CD4-positive, CD25-positive, alpha-beta regulatory T cell (primary cell): ENCODE results near the gene NFX1. TPM values are rescaled to one million over a fixed set of nuclear protein-coding genes. Genes with fewer than 3 reads are reported as not detected.
"Not testable (repeated sequence)": the region's sequence is repeated elsewhere in the genome, so short reads cannot be mapped to it uniquely, and the experiment has no call there.

ENCODE experiments used
- ATAC-seq, 2 donors: fragments of 150-1000 bp; cut with Tn5 transposase; one replicate each; pipeline ENCODE4 v1.10.0; 2021; ENCODE audit warnings: low read depth in 2 of 2, moderate number of reproducible peaks in 2 of 2, moderate library complexity in 1 of 2
- DNase-seq, 3 donors: peaks; one replicate each; pipeline versions ENCODE4 v3.0.0 to v3.0.0-alpha.2; 2012 to 2022; ENCODE audit warnings: mixed read lengths in 1 of 3
- H3K27ac ChIP-seq: one replicate; pipeline ENCODE4 v1.7.0; 2013; ENCODE audit warnings: mild to moderate bottlenecking, low read length; ENCODE audit not compliant: insufficient read depth, poor library complexity, severe bottlenecking
- H3K27me3 ChIP-seq: one replicate; pipeline ENCODE4 v1.7.0; 2013; ENCODE audit warnings: low read length; ENCODE audit not compliant: control insufficient read depth, insufficient read depth
- H3K36me3 ChIP-seq: one replicate; pipeline ENCODE4 v1.7.0; 2013; ENCODE audit warnings: mild to moderate bottlenecking, low read length, moderate library complexity; ENCODE audit not compliant: control insufficient read depth, insufficient read depth
- H3K4me1 ChIP-seq: 2 replicates; pipeline ENCODE4 v1.7.0; 2013; ENCODE audit warnings: mild to moderate bottlenecking, low read length; ENCODE audit not compliant: insufficient read depth, control insufficient read depth, poor library complexity, severe bottlenecking
- H3K4me3 ChIP-seq: one replicate; pipeline ENCODE4 v1.7.0; 2013; ENCODE audit warnings: low read depth, mild to moderate bottlenecking, low read length, moderate library complexity
- H3K9me3 ChIP-seq, 2 experiments: 1 replicate in 1 of 2; 2 replicates in 1 of 2; pipeline ENCODE4 v1.7.0; 2013; ENCODE audit warnings: low read length in 2 of 2, mild to moderate bottlenecking in 1 of 2, moderate library complexity in 1 of 2; ENCODE audit not compliant: control insufficient read depth in 2 of 2
- H3K27ac Mint-ChIP-seq, 3 donors: one replicate each; pipeline ENCODE4 v1.8.0; 2020 to 2022; ENCODE audit warnings: mild to moderate bottlenecking in 3 of 3, mixed read lengths in 3 of 3, moderate library complexity in 2 of 3
- H3K27me3 Mint-ChIP-seq: one replicate; pipeline ENCODE4 v1.8.0; 2022; ENCODE audit warnings: mild to moderate bottlenecking, mixed read lengths
- H3K36me3 Mint-ChIP-seq: one replicate; pipeline ENCODE4 v1.8.0; 2020; ENCODE audit warnings: mixed read lengths
- H3K4me1 Mint-ChIP-seq, 4 donors: one replicate each; pipeline ENCODE4 v1.8.0; 2020 to 2022; ENCODE audit warnings: mixed read lengths in 4 of 4, mild to moderate bottlenecking in 1 of 4
- H3K4me3 Mint-ChIP-seq, 4 donors: one replicate each; pipeline ENCODE4 v1.8.0; 2020 to 2022; ENCODE audit warnings: mild to moderate bottlenecking in 4 of 4, mixed read lengths in 4 of 4, moderate library complexity in 3 of 4
- H3K9me3 Mint-ChIP-seq, 7 donors: one replicate each; pipeline ENCODE4 v1.8.0; 2020 to 2022; ENCODE audit warnings: mixed read lengths in 7 of 7, mild to moderate bottlenecking in 3 of 7, moderate library complexity in 2 of 7
- polyA plus RNA-seq, 4 donors: library from polyadenylated mRNA; unstranded; fragments of 300-500 nt; fragmentation: Illumina TruSeq; gene quantifications; one replicate each; pipeline ENCODE4 v1.2.3, GENCODE V29; 2021
- total RNA-seq: library from RNA; stranded (reverse); gene quantifications from one replicate; pipeline ENCODE4 v1.2.3, GENCODE V29; 2022

NFX1 gene
- total and polyA plus RNA-seq, 5 donors from 2014 or later = 19.8 to 36.8 (median 28.9) TPM

DNA sequence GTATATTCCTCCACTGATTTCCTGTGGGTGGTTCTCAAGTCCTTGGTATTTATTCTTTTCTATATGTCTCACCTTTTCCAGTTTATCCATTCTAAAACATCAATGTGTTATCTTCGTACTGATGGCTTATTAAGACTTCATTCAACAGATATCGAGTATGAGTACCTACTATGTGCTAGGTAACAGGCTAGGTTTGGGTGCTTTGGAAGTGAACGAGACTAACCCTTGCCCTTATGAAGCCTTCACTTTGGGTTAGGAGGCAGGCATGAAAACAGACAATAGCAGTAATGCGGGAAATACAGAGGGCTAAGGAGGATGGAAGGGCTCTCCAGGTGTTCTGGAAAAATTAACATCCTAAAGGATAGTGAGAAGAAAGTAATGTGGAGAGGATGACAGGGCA lies 58.7 kb downstream of the NFX1 start:
- Mint-ChIP-seq H3K4me1 (peaks cover 0 to 5% (median 2%) of the 10 kb centered on the region in 4 donors), H3K36me3 (peaks cover 38% of the 10 kb centered on the region), H3K9me3 (no peaks in the 10 kb centered on the region), H3K27me3 (no peaks in the 10 kb centered on the region), H3K4me3 (no peak overlapping the region), H3K27ac (no peak overlapping the region)
- no peak overlapping the region for H3K27ac ChIP-seq
- H3K9me3 ChIP-seq = no peaks in the 10 kb centered on the region
- peaks cover 48% of the 10 kb centered on the region for H3K36me3 ChIP-seq
- no peaks in the 10 kb centered on the region for H3K27me3 ChIP-seq
- H3K4me1 ChIP-seq = no peaks in the 10 kb centered on the region
- no peak overlapping the region for H3K4me3 ChIP-seq
- ATAC-seq (no peak), DNase-seq (no peak)

DNA sequence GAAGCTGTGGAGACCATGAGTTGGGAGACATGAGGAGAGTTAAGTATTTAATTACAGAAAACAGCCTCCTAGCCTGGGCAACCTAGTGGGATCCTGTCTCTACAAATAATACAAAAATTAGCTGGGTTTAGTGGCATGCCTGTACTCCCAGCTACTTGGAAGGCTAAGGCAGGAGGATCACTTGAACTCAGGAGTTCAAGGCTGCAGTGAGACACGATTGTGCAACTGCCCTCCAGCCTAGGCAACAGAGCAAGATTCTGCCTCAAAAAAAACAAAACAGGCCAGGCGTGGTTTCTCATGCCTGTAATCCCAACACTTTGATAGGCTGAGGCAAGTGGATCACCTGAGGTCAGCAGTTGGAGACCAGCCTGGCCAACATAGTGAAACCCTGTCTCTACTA lies 59.4 kb downstream of the NFX1 start:
- Histone ChIP-seq H3K4me3 (no peak overlapping the region), H3K36me3 (peaks cover 43% of the 10 kb centered on the region), H3K27me3 (no peaks in the 10 kb centered on the region), H3K4me1 (no peaks in the 10 kb centered on the region), H3K9me3 (no peaks in the 10 kb centered on the region), H3K27ac (no peak overlapping the region)
- Mint-ChIP-seq H3K4me1 (peaks cover 2 to 7% (median 5%) of the 10 kb centered on the region in 4 donors), H3K27ac (no peak overlapping the region), H3K36me3 (peaks cover 37% of the 10 kb centered on the region), H3K9me3 (no peaks in the 10 kb centered on the region), H3K4me3 (no peak overlapping the region), H3K27me3 (no peaks in the 10 kb centered on the region)
- ATAC-seq (no peak), DNase-seq (no peak)

DNA sequence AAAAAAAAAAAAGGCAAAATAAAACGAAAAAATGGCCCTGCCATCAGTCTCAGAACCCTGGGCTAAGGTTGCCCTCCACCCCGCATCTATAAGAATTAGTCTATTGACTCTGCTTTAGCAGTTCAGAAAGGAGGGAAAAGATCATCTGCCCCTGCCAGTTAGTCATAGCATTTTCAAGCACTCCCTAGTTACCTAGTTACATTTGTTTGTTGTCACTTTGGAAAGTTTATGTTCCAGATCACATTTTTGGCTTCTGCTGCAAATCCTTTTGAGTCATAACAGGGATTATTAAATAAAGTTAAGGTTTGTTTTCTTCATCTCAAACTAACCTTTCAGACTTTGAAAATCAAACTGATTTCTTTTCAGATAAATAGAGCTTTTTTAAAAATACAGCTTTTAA lies 60.0 kb downstream of the NFX1 start:
- Histone ChIP-seq H3K36me3 (peaks cover 41% of the 10 kb centered on the region), H3K4me3 (no peak overlapping the region), H3K4me1 (no peaks in the 10 kb centered on the region), H3K27me3 (no peaks in the 10 kb centered on the region), H3K27ac (no peak overlapping the region), H3K9me3 (no peaks in the 10 kb centered on the region)
- Mint-ChIP-seq H3K27ac (no peak overlapping the region), H3K4me3 (no peak overlapping the region), H3K9me3 (no peaks in the 10 kb centered on the region), H3K27me3 (no peaks in the 10 kb centered on the region), H3K4me1 (peaks cover 4 to 12% (median 6%) of the 10 kb centered on the region in 4 donors), H3K36me3 (peaks cover 42% of the 10 kb centered on the region)
- DNase-seq = no peak
- ATAC-seq = no peak

DNA sequence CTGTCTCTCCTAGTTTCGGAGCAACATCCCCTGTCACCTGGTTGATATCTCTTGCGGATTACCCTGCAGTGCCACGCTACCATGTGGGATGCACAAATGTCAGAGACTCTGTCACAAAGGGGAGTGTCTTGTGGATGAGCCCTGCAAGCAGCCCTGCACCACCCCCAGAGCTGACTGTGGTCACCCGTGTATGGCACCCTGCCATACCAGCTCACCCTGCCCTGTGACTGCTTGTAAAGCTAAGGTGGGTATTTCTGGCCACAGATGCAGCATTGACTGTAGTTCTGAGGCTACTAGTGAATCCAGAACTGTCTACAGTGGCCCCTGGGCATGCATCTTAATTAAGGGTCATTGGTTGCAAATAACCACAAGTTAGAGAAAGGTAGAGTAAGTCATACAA lies 61.2 kb downstream of the NFX1 start:
- no peak overlapping the region for H3K4me3 ChIP-seq
- H3K36me3 Mint-ChIP-seq = peaks cover 47% of the 10 kb centered on the region
- no peaks in the 10 kb centered on the region for H3K27me3 Mint-ChIP-seq
- no peaks in the 10 kb centered on the region for H3K27me3 ChIP-seq
- peaks cover 37% of the 10 kb centered on the region for H3K36me3 ChIP-seq
- peak overlapping the region in 2 of 3 donors; percentile 49 to 75 for H3K27ac Mint-ChIP-seq
- no peaks in the 10 kb centered on the region for H3K9me3 ChIP-seq
- no peaks in the 10 kb centered on the region for H3K9me3 Mint-ChIP-seq
- DNase-seq (no peak), ATAC-seq (no peak)
- no peak overlapping the region for H3K4me3 Mint-ChIP-seq
- H3K27ac ChIP-seq = no peak overlapping the region
- H3K4me1 Mint-ChIP-seq = peaks cover 4 to 13% (median 6%) of the 10 kb centered on the region in 4 donors
- H3K4me1 ChIP-seq = no peaks in the 10 kb centered on the region

DNA sequence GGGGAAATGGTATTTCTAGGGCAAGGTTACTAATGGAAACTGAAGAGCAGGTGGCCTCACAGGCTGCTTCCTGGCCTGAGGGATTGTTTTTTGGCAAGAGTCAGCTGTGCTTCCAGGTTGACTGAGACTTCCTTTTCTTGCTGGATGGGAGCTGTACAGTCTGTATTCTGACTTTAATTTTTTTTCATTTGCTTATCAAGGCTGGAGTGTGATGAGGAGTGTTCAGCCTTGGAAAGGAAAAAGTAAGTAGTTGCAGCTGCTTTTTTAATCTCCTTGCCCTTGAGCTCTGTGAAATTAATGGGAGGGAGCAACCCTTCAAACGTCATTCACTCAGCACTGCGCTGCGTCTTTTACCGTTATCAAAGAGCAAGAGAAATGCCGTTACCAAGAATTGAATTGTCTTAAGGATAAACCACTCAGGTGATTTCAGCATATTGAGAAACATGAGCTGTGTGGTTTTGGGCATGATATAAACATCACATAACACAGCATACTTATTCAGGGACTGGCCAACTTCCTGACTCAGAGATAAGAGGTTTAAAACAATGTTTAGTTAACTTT lies 64.4 kb downstream of the NFX1 start:
- H3K27ac ChIP-seq = no peak overlapping the region
- Mint-ChIP-seq H3K4me1 (peaks cover 0 to 13% (median 5%) of the 10 kb centered on the region in 4 donors), H3K27me3 (no peaks in the 10 kb centered on the region), H3K36me3 (peaks cover 24% of the 10 kb centered on the region), H3K9me3 (no peaks in the 10 kb centered on the region), H3K4me3 (no peak overlapping the region), H3K27ac (peak overlapping the region; percentile 67 to 76 (median 70))
- DNase-seq (peak in 1 of 3 donors; percentile 24), ATAC-seq (peak in 1 of 2 donors; percentile 69)
- H3K9me3 ChIP-seq = no peaks in the 10 kb centered on the region
- no peaks in the 10 kb centered on the region for H3K27me3 ChIP-seq
- no peaks in the 10 kb centered on the region for H3K4me1 ChIP-seq
- H3K36me3 ChIP-seq = peaks cover 16% of the 10 kb centered on the region
- no peak overlapping the region for H3K4me3 ChIP-seq

DNA sequence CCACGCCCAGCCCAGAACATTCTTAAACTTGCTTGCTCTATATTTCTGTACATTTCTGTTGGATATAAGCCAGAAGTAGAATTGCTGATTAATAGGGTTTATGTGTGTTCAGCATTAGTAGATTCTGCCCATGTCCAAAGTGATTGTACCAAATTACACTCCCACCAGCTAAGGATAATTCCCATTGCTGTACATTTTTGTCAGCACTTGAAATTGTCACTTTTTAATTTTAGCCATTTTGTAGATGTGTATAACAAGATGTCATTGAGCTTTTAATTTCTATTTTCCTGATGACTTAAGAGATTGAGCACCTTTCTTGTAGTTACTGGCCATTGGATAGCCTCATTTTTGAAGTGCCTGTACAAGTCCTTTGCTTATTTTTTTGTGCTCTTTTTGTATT lies 65.6 kb downstream of the NFX1 start:
- no peaks in the 10 kb centered on the region for H3K27me3 ChIP-seq
- no peak overlapping the region for H3K27ac ChIP-seq
- H3K36me3 ChIP-seq = peaks cover 16% of the 10 kb centered on the region
- Mint-ChIP-seq H3K27ac (no peak overlapping the region), H3K27me3 (no peaks in the 10 kb centered on the region), H3K4me1 (peaks cover 2 to 13% (median 6%) of the 10 kb centered on the region in 4 donors), H3K36me3 (peaks cover 26% of the 10 kb centered on the region), H3K4me3 (no peak overlapping the region), H3K9me3 (no peaks in the 10 kb centered on the region)
- H3K4me3 ChIP-seq = no peak overlapping the region
- no peaks in the 10 kb centered on the region for H3K9me3 ChIP-seq
- DNase-seq (no peak), ATAC-seq (no peak)
- no peaks in the 10 kb centered on the region for H3K4me1 ChIP-seq

DNA sequence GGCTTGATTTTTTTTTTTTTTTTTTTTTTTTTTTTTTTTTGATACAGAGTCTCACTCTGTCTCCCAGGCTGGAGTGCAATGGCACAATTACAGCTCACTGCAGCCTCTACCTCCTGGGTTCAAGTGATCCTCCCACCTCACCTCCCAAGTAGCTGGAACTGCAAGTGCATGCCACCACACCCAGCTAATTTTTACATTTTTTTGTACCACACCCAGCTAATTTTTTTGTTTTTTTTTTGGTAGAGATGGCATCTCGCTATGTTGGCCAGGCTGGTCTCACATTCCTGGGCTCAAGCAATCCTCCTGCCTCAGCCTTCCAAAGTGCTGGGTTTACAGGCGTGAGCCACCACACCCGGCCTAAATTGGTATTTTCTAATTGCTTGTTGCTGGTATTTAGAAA lies 68.3 kb downstream of the NFX1 start:
- DNase-seq, H3K9me3 ChIP-seq, H3K9me3 Mint-ChIP-seq, H3K27ac ChIP-seq, H3K27me3 ChIP-seq, H3K4me3 Mint-ChIP-seq, H3K27ac Mint-ChIP-seq, H3K4me1 ChIP-seq, ATAC-seq, H3K4me3 ChIP-seq, H3K27me3 Mint-ChIP-seq: not testable (repeated sequence)
- H3K36me3 ChIP-seq = peaks cover 14% of the 10 kb centered on the region
- Mint-ChIP-seq H3K36me3 (peaks cover 28% of the 10 kb centered on the region), H3K4me1 (peaks cover 2 to 13% (median 5%) of the 10 kb centered on the region in 4 donors)

DNA sequence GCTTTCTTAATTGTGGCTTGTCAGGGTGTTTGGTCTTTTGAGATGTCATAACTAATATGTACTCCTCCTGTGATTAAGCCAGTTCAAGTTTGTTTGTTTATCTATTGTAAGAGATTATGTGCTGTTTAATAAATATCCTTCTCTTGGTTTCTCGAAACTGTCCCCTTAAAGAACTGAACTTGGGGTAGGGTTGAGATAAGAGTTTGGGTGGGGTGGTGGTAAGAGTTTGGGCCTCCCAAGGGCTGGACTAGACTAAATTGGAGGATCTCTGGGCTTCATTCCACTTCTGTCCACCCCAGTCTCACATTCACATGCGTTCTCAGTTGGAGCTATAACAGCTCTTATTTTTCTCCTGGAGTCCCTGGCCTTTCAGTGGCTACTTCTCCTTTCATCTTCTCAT lies 73.8 kb downstream of the NFX1 start:
- Histone ChIP-seq H3K9me3 (no peaks in the 10 kb centered on the region), H3K36me3 (peaks cover 47% of the 10 kb centered on the region), H3K4me3 (no peak overlapping the region), H3K27ac (no peak overlapping the region), H3K27me3 (no peaks in the 10 kb centered on the region), H3K4me1 (no peaks in the 10 kb centered on the region)
- Mint-ChIP-seq H3K4me1 (peaks cover 0 to 5% (median 0%) of the 10 kb centered on the region in 4 donors), H3K27me3 (no peaks in the 10 kb centered on the region), H3K36me3 (peaks cover 40% of the 10 kb centered on the region), H3K4me3 (no peak overlapping the region), H3K9me3 (no peaks in the 10 kb centered on the region), H3K27ac (peak overlapping the region in 2 of 3 donors; percentile 25 to 84)
- ATAC-seq = no peak
- no peak for DNase-seq
